T-helper 9 cell (primary cell): Measurements from ENCODE around the gene SH3YL1.
"Not testable (repeated sequence)": the region's sequence is repeated elsewhere in the genome, so short reads cannot be mapped to it uniquely, and the experiment has no call there.

ENCODE experiments used
- DNase-seq: peaks from one replicate; pipeline ENCODE4 v3.0.0-alpha.2; 2020

SH3YL1 gene

GRCh38 chr2:176917-177316 lies 86.9 kb downstream of the SH3YL1 start:
- no peak for DNase-seq

- DNase-seq: peak; percentile 20
Measured at GRCh38 chr2:175880-176820, 87.7 kb downstream of the SH3YL1 start.

- DNase-seq: no peak
Measured at GRCh38 chr2:175161-175786, 88.6 kb downstream of the SH3YL1 start.

GRCh38 chr2:172120-172519 lies 91.7 kb downstream of the SH3YL1 start:
- not testable (repeated sequence) for DNase-seq

GRCh38 chr2:169741-170140 lies 94.1 kb downstream of the SH3YL1 start:
- DNase-seq: no peak
